Lung (tissue), 12 donors: ENCODE results near the gene LINGO3. TPM values are rescaled to one million over a fixed set of nuclear protein-coding genes. Genes with fewer than 3 reads are reported as not detected.

Source experiments
- ATAC-seq: fragments of 200-7000 bp; cut with Tn5 transposase; one replicate; pipeline ENCODE4 v1.9.1; 2020; ENCODE audit warnings: moderate number of reproducible peaks; ENCODE audit not compliant: insufficient read depth, low FRiP score
- DNase-seq, 3 donors: peaks; one replicate each; pipeline ENCODE4 v3.0.0-alpha.2; 2013 to 2017
- H3K27ac ChIP-seq, 2 donors: one replicate each; pipeline ENCODE4 v1.5.1; 2013; ENCODE audit warnings: mild to moderate bottlenecking in 2 of 2, moderate library complexity in 2 of 2, control low read depth in 1 of 2, inconsistent platforms in 1 of 2, low read depth in 1 of 2, low read length in 1 of 2
- H3K27me3 ChIP-seq, 3 donors: one replicate each; pipeline ENCODE4 v1.5.1; 2013; ENCODE audit warnings: low read length in 2 of 3; ENCODE audit not compliant: control insufficient read depth in 3 of 3, insufficient read depth in 3 of 3
- H3K36me3 ChIP-seq, 4 donors: one replicate each; pipeline ENCODE4 v1.5.1; 2013; ENCODE audit warnings: low read length in 4 of 4, mild to moderate bottlenecking in 1 of 4, moderate library complexity in 1 of 4; ENCODE audit not compliant: control insufficient read depth in 4 of 4, insufficient read depth in 4 of 4
- H3K4me1 ChIP-seq, 5 donors: one replicate each; pipeline ENCODE4 v1.5.1; 2013; ENCODE audit warnings: low read length in 5 of 5, mild to moderate bottlenecking in 2 of 5, moderate library complexity in 1 of 5; ENCODE audit not compliant: control insufficient read depth in 5 of 5, insufficient read depth in 5 of 5
- H3K4me3 ChIP-seq: one replicate; pipeline ENCODE4 v1.5.1; 2013; ENCODE audit warnings: mild to moderate bottlenecking, control low read depth, moderate library complexity
- H3K9ac ChIP-seq, 2 donors: one replicate each; pipeline ENCODE4 v1.5.1; 2013; ENCODE audit warnings: low read length in 2 of 2, control low read depth in 1 of 2; ENCODE audit not compliant: insufficient read depth in 1 of 2
- H3K9me3 ChIP-seq, 4 donors: one replicate each; pipeline ENCODE4 v1.5.1; 2013; ENCODE audit warnings: low read length in 3 of 4, mild to moderate bottlenecking in 1 of 4, moderate library complexity in 1 of 4; ENCODE audit not compliant: control insufficient read depth in 4 of 4, insufficient read depth in 3 of 4
- WGBS, 2 donors: extraction: QIAGEN DNeasy Blood & Tissue Kit; methylation state at CpG; one replicate each; pipeline ENCODE4 v1.1.7; 2013; 5-methylcytosine and 5-hydroxymethylcytosine counted together
- polyA plus RNA-seq, 2 donors: library from polyadenylated mRNA; stranded (reverse); fragments of 200-250 nt; gene quantifications; one replicate each; pipeline ENCODE4 v1.2.1, GENCODE V29; 2013
- total RNA-seq, 2 donors: library from RNA; depleted of rRNA in 1 of 2; stranded (reverse); fragments of >200 nt in 1 of 2; gene quantifications; one replicate each; pipeline ENCODE4 v1.2.1, GENCODE V29; 2014 to 2021
- TF ChIP-seq, protein P1 (sequence below): IDR thresholded peaks from 2 replicates; pipeline ENCODE4 v1.5.1; 2012; ENCODE audit warnings: mild to moderate bottlenecking; ENCODE audit errors: control extremely low read depth, extremely low read depth
- donor health status: control.
- donor health status: control.
- donor health status: Bipolar disorder and iron deficiency.
- donor health status: healthy.
- donor health status: DM: yes; HTN: yes; CAD: no.

The LINGO3 gene
- total and polyA plus RNA-seq, 4 donors, result 0.10 to 1.0 (median 0.21) TPM; not detected in 1

DNA sequence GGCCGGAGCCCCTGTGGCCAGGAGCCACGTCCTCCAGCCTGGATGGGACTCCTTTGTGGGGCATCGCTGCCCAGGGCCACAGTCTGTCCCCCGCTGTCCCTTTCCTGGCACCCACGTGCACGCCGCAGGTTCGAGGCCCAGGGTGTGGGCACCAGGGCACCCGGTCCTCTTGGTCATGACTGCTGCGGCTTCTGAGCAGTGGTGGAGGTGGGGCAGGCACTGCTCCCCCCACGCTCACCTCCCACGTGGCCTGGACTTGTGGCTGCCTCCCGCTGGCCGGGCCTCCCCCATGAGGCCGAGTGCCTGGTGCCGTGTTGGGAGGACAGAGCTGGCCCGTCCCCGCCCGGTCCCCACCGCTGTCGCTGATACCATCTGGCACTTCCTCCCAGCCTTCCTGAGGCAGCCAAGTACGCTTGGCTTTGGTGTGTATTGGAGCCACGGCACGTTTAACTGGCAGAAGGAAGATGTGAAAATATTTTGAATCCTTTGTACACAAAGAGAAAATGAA, 33.3 kb upstream of the LINGO3 start:
- Histone ChIP-seq H3K27ac (no peak overlapping the region), H3K4me3 (no peak overlapping the region), H3K9me3 (no peaks in the 10 kb centered on the region), H3K4me1 (peaks cover 0 to 24% (median 0%) of the 10 kb centered on the region in 5 donors), H3K36me3 (peaks cover 0 to 39% (median 12%) of the 10 kb centered on the region in 4 donors), H3K27me3 (no peaks in the 10 kb centered on the region), H3K9ac (no peak overlapping the region)
- TF ChIP-seq, protein P1, sequence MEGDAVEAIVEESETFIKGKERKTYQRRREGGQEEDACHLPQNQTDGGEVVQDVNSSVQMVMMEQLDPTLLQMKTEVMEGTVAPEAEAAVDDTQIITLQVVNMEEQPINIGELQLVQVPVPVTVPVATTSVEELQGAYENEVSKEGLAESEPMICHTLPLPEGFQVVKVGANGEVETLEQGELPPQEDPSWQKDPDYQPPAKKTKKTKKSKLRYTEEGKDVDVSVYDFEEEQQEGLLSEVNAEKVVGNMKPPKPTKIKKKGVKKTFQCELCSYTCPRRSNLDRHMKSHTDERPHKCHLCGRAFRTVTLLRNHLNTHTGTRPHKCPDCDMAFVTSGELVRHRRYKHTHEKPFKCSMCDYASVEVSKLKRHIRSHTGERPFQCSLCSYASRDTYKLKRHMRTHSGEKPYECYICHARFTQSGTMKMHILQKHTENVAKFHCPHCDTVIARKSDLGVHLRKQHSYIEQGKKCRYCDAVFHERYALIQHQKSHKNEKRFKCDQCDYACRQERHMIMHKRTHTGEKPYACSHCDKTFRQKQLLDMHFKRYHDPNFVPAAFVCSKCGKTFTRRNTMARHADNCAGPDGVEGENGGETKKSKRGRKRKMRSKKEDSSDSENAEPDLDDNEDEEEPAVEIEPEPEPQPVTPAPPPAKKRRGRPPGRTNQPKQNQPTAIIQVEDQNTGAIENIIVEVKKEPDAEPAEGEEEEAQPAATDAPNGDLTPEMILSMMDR, result no peak
- WGBS, 2 donors, result 42 to 67% methylated on average over 24 of the region's 24 CpGs
- DNase-seq (no peak), ATAC-seq (no peak)

DNA sequence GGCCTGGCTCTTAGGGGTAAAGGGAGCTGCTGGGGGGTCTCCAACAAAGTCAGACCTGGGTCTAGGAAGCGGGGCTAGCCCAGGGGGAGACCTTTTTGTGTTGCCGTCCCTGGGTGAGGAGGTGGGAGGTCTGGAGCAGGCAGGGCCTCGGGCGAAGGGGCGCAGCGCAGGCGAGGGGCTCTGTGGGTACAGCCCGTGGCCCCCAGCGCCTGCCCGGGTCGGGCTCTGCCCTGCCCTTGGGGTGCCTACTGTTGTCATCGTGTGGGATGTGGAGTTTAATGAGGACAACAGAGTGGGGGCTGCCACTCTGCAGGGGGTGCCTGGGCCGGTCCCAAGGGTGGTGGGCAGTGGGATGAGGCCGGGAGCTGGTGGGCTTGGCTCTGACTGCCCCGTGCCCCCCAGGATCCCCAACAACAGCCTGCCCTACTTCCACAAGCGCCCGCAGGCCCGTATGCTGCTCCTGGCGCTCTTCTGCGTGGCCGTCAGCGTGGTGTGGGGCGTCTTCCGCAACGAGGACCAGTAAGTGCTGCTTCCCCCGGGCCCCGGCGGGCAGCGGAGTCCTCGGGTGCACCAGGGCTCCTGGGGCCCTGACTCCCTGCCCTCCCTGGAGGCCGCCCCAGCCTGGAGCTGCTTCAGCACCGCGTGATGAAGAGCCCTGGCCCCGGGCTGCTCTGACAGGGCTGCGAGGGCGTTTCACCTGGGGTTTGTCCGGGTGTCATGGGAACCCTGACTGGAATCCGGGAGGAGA, 32.7 kb upstream of the LINGO3 start:
- DNase-seq (no peak), ATAC-seq (no peak)
- TF ChIP-seq, protein P1, result no peak
- H3K27ac ChIP-seq, result no peak overlapping the region
- H3K36me3 ChIP-seq, result peaks cover 0 to 38% (median 12%) of the 10 kb centered on the region in 4 donors
- H3K4me3 ChIP-seq, result no peak overlapping the region
- WGBS, 2 donors, result 91% methylated on average over 38 of the region's 38 CpGs
- H3K4me1 ChIP-seq, result peaks cover 0 to 24% (median 0%) of the 10 kb centered on the region in 5 donors
- no peaks in the 10 kb centered on the region for H3K9me3 ChIP-seq
- no peaks in the 10 kb centered on the region for H3K27me3 ChIP-seq
- H3K9ac ChIP-seq, result no peak overlapping the region

DNA sequence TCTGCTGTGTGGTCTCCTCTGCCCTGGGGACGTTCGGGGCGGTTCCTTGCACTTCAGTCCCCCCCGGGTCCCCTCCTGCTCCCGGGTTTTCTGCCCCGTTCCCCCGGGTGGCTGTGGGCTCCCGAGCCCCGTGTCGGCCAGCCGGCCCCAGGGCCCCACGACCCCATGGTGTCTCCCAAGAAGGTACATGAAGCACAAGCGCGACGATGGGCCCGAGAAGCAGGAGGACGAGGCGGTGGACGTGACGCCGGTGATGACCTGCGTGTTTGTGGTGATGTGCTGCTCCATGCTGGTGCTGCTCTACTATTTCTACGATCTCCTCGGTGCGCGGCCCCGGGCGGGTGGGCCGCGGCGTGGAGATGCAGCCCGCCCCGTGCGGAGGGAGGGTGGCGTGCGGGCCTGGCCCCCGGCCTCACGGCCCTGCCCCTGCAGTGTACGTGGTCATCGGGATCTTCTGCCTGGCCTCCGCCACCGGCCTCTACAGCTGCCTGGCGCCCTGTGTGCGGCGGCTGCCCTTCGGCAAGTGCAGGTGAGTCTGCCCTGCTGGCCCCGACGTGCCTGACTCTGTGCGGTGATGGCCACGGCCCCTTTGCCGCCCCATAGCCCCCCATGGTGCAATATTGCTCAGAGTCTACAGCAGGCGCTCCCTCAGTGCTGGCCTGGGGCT, 31.8 kb upstream of the LINGO3 start:
- Histone ChIP-seq H3K27ac (no peak overlapping the region), H3K27me3 (no peaks in the 10 kb centered on the region), H3K36me3 (peaks cover 0 to 33% (median 10%) of the 10 kb centered on the region in 4 donors), H3K4me1 (peaks cover 0 to 24% (median 0%) of the 10 kb centered on the region in 5 donors), H3K4me3 (no peak overlapping the region), H3K9ac (no peak overlapping the region), H3K9me3 (no peaks in the 10 kb centered on the region)
- TF ChIP-seq, protein P1, result no peak
- WGBS, 2 donors, result 95 to 96% methylated on average over 42 to 52 of the region's 52 CpGs
- DNase-seq, result no peak
- no peak for ATAC-seq
